Hematopoietic multipotent progenitor cell (in vitro differentiated cells): ENCODE results near the gene CATSPERZ. TPM values are rescaled to one million over a fixed set of nuclear protein-coding genes. Genes with fewer than 3 reads are reported as not detected.

Experiments
- DNase-seq, 3 donors: peaks; one replicate each; pipeline ENCODE4 v3.0.0-alpha.2; 2011 to 2015; ENCODE audit warnings: low read depth in 2 of 3, low spot score in 2 of 3
- total RNA-seq: library from RNA; depleted of rRNA; stranded (reverse); fragments of >200 nt; gene quantifications from one replicate; pipeline ENCODE4 v1.2.3, GENCODE V29; 2012

The CATSPERZ gene
- total RNA-seq, 1 donor, result not detected

- no peak for DNase-seq
Measured at GRCh38 chr11:64263021-64263946, 36.9 kb upstream of the CATSPERZ start.

GRCh38 chr11:64263947-64264317, 36.2 kb upstream of the CATSPERZ start:
- no peak for DNase-seq

- DNase-seq, result no peak
Measured at GRCh38 chr11:64264371-64264852, 35.7 kb upstream of the CATSPERZ start.

- no peak for DNase-seq
Measured at GRCh38 chr11:64265176-64266160, 34.7 kb upstream of the CATSPERZ start.

- no peak for DNase-seq
Measured at GRCh38 chr11:64266339-64266738, 33.8 kb upstream of the CATSPERZ start.

GRCh38 chr11:64267207-64267945, 32.8 kb upstream of the CATSPERZ start:
- DNase-seq, result no peak

GRCh38 chr11:64268025-64268892, 31.9 kb upstream of the CATSPERZ start:
- DNase-seq, result no peak

- DNase-seq, result no peak
Measured at GRCh38 chr11:64268893-64269539, 31.1 kb upstream of the CATSPERZ start.

- peak; percentile 91 to 98 (median 97) for DNase-seq
Measured at GRCh38 chr11:64269540-64270220, 30.5 kb upstream of the CATSPERZ start.

- DNase-seq, result no peak
Measured at GRCh38 chr11:64275031-64275800, 24.9 kb upstream of the CATSPERZ start.

GRCh38 chr11:64275841-64276240, 24.3 kb upstream of the CATSPERZ start:
- DNase-seq, result no peak

- DNase-seq, result no peak
Measured at GRCh38 chr11:64276653-64277431, 23.3 kb upstream of the CATSPERZ start.

GRCh38 chr11:64278576-64279190, 21.5 kb upstream of the CATSPERZ start:
- DNase-seq, result no peak

- DNase-seq, result no peak
Measured at GRCh38 chr11:64281957-64282770, 18.0 kb upstream of the CATSPERZ start.

GRCh38 chr11:64283092-64283491, 17.1 kb upstream of the CATSPERZ start:
- DNase-seq, result no peak
